GM21619 (cell line): Measurements from ENCODE around the gene PFKFB4.

Source experiments
- ATAC-seq: cut with Tn5 transposase; IDR thresholded peaks from one replicate; pipeline ENCODE4 v1.9.1; 2021; ENCODE audit not compliant: unreplicated experiment

PFKFB4 gene

GRCh38 chr3:48585411-48585810 is 28.8 kb upstream of the PFKFB4 start:
- no peak for ATAC-seq

- no peak for ATAC-seq
Observed at GRCh38 chr3:48584836-48585235, 28.2 kb upstream of the PFKFB4 start.

GRCh38 chr3:48581621-48582481 is 25.2 kb upstream of the PFKFB4 start:
- no peak for ATAC-seq

GRCh38 chr3:48576647-48577046 is 20.0 kb upstream of the PFKFB4 start:
- ATAC-seq = no peak

GRCh38 chr3:48575366-48575765 is 18.8 kb upstream of the PFKFB4 start:
- ATAC-seq = no peak

GRCh38 chr3:48573973-48574585 is 17.5 kb upstream of the PFKFB4 start:
- ATAC-seq = no peak

- no peak for ATAC-seq
Observed at GRCh38 chr3:48572517-48572916, 15.9 kb upstream of the PFKFB4 start.

- ATAC-seq = no peak
Observed at GRCh38 chr3:48571938-48572337, 15.3 kb upstream of the PFKFB4 start.

GRCh38 chr3:48569808-48570450 is 13.3 kb upstream of the PFKFB4 start:
- ATAC-seq = no peak

- ATAC-seq = no peak
Observed at GRCh38 chr3:48569400-48569799, 12.8 kb upstream of the PFKFB4 start.

GRCh38 chr3:48568476-48568875 is 11.9 kb upstream of the PFKFB4 start:
- ATAC-seq = no peak

- ATAC-seq = no peak
Observed at GRCh38 chr3:48567500-48567899, 10.9 kb upstream of the PFKFB4 start.

GRCh38 chr3:48567090-48567489 is 10.5 kb upstream of the PFKFB4 start:
- no peak for ATAC-seq

GRCh38 chr3:48566401-48566760 is 9.8 kb upstream of the PFKFB4 start:
- no peak for ATAC-seq

- ATAC-seq = no peak
Observed at GRCh38 chr3:48565591-48566400, 9.2 kb upstream of the PFKFB4 start.

- no peak for ATAC-seq
Observed at GRCh38 chr3:48565186-48565585, 8.6 kb upstream of the PFKFB4 start.

GRCh38 chr3:48564667-48565066 is 8.1 kb upstream of the PFKFB4 start:
- no peak for ATAC-seq

- no peak for ATAC-seq
Observed at GRCh38 chr3:48564022-48564421, 7.4 kb upstream of the PFKFB4 start.

GRCh38 chr3:48563382-48563918 is 6.8 kb upstream of the PFKFB4 start, which contains the start of gene UCN2:
Gene UCN2, minus strand, starts transcription at chr3:48563781. Its CDS starts 657 bp downstream, at chr3:48563124.
- ATAC-seq = no peak

GRCh38 chr3:48562367-48563095 is 5.9 kb upstream of the PFKFB4 start:
- ATAC-seq = no peak
